ENCODE results near the gene FSD1.

DNA sequence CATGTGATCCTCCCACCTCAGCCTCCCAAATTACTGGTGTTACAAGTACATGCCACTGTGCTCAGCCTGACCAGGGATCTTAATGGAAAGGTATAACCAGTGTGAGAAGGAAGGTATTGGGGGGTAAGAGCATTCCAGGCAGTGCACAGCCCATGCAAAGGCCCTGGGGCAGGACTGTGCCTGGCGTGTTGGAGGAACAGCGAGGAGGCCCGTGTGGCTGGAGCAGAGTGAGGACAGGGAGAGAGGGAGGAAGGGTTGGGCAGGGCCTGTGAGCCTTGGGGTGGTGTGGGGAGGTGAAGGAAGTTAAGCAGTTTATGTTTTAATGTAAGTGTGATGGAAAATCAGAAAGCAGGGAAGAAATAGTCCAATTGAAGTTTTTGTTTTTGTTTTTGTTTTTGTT, 3.8 kb upstream of the FSD1 start:
- no peak for TF ChIP-seq CTCF (IDR thresholded peaks at IDR 0.05)
- TF ChIP-seq POLR2A (IDR thresholded peaks at IDR 0.05) = no peak
